WERI-Rb-1 (cell line): ENCODE results near the gene EID2.

ENCODE experiments used
- DNase-seq: peaks from one replicate; pipeline ENCODE4 v3.0.0-alpha.2; 2020
- H3K27ac ChIP-seq: fragments of 250-450 bp; sonication (Bioruptor Pico); 2 replicates; pipeline ENCODE4 v1.5.1; 2020; ENCODE audit warnings: mild to moderate bottlenecking, moderate library complexity
- H3K27me3 ChIP-seq: fragments of 250-450 bp; sonication (Bioruptor Pico); 2 replicates; pipeline ENCODE4 v1.5.1; 2021; ENCODE audit warnings: mild to moderate bottlenecking, low read depth, moderate library complexity; ENCODE audit not compliant: insufficient read depth, severe bottlenecking
- H3K36me3 ChIP-seq: fragments of 250-450 bp; sonication (Bioruptor Pico); 2 replicates; pipeline ENCODE4 v1.5.1; 2020; ENCODE audit warnings: mild to moderate bottlenecking, moderate library complexity
- H3K4me3 ChIP-seq: 2 replicates; pipeline ENCODE4 v1.5.1; 2011; ENCODE audit warnings: low read depth, mild to moderate bottlenecking, control low read depth, low read length
- H3K9me3 ChIP-seq: fragments of 250-450 bp; sonication (Bioruptor Pico); 2 replicates; pipeline ENCODE4 v1.5.1; 2021; ENCODE audit warnings: mild to moderate bottlenecking, moderate library complexity; ENCODE audit not compliant: severe bottlenecking
- TF ChIP-seq, protein P1 (sequence below): IDR thresholded peaks from 2 replicates; pipeline ENCODE4 v1.5.1; 2011; ENCODE audit warnings: low read depth, mild to moderate bottlenecking, control low read depth, inconsistent platforms, low read length

EID2 gene

DNA sequence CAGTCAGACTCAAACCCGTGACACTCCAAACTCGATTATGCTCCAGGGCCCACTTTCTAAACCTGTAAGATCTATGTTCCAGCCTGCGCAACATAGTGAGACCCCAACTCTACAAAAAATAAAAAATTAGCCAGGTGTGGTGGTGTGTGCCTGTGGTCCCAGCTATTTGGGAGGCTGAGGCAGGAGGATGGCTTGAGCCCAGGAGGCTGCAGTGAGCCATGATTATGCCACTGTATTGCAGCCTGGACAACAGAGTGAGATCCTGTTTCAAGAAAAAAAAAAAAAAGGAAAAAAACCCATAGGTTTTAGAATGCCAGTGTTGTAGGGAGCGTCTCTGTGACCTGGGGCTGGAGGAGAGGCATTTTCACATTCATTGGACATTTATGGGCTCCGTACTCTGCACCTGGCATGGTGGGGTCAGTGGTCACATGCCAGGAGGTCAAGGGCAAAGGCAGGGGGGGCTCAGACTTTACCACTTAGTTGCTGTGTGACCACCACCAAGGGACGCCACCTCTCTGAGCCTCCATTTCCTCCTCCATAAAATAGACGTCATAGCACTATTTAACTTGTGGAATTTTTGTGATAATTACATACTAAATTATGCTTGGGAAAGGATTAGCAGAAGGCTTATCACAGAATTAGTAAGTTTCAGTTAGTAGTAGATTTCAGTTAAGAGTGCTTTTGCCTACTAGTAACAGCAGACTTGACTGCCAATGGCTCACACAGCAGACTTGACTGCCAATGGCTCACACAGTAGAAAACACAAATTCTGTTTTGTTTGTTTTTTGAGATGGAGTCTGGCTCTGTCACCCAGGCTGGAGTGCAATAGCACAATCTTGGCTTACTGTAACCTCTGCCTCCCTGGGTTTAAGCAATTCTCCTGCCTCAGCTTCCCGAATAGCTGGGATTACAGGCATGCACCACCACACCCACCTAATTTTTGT, 19.1 kb downstream of the EID2 start:
- no peak overlapping the region for H3K27ac ChIP-seq
- no peak for DNase-seq
- H3K4me3 ChIP-seq, result no peak overlapping the region
- H3K9me3 ChIP-seq, result no peaks in the 10 kb centered on the region
- no peaks in the 10 kb centered on the region for H3K27me3 ChIP-seq
- TF ChIP-seq, protein P1, sequence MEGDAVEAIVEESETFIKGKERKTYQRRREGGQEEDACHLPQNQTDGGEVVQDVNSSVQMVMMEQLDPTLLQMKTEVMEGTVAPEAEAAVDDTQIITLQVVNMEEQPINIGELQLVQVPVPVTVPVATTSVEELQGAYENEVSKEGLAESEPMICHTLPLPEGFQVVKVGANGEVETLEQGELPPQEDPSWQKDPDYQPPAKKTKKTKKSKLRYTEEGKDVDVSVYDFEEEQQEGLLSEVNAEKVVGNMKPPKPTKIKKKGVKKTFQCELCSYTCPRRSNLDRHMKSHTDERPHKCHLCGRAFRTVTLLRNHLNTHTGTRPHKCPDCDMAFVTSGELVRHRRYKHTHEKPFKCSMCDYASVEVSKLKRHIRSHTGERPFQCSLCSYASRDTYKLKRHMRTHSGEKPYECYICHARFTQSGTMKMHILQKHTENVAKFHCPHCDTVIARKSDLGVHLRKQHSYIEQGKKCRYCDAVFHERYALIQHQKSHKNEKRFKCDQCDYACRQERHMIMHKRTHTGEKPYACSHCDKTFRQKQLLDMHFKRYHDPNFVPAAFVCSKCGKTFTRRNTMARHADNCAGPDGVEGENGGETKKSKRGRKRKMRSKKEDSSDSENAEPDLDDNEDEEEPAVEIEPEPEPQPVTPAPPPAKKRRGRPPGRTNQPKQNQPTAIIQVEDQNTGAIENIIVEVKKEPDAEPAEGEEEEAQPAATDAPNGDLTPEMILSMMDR, result no peak
- no peaks in the 10 kb centered on the region for H3K36me3 ChIP-seq

DNA sequence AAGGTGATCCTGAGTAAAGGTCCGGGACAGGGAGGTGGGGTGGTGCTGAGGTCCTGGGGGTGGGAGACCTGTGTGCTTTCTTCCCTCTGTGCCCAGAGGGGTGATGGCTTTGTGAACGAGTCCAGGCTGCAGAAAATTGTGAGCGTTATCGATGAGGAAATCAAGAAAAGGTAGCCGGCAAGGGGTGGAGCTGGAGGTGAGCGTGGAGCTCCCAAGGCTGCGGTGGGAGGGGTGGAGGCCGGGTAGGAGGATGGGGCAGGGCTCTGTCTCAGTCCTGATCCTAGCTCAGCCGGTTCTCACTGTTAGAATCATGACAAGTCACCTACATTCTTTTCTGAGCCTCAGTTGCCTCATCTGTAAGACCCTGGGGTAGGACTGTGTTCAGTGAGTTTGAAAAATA, 21.0 kb downstream of the EID2 start:
- Histone ChIP-seq H3K27ac (no peak overlapping the region), H3K4me3 (no peak overlapping the region)
- TF ChIP-seq, protein P1, result no peak

DNA sequence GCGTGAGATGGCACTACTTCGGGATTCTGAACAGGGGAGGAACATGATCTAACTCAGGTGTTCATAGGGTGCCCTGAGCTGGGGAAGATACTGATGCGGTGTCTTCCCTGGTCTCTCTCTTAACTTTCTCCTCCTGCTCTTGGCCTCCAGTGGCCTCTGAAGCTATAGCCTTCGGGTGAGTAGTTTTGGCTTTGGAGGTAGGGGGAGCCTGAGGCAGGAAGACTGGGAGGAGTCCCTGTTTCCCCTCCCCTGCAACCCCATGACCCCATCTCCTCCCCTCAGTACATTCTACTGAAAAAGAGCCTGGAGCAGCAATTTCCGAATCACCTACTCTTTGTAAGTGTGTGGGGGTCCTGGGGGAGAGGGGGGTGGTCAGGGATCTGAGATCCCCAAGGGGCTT, 21.5 kb downstream of the EID2 start:
- no peak for DNase-seq
- Histone ChIP-seq H3K27me3 (no peaks in the 10 kb centered on the region), H3K4me3 (no peak overlapping the region), H3K27ac (no peak overlapping the region), H3K9me3 (no peaks in the 10 kb centered on the region), H3K36me3 (no peaks in the 10 kb centered on the region)
- TF ChIP-seq, protein P1, result no peak

More for the DNA sequence above, 21.0 kb downstream of the EID2 start:
- no peaks in the 10 kb centered on the region for H3K27me3 ChIP-seq
- H3K36me3 ChIP-seq, result no peaks in the 10 kb centered on the region
- H3K9me3 ChIP-seq, result no peaks in the 10 kb centered on the region
- DNase-seq, result no peak

DNA sequence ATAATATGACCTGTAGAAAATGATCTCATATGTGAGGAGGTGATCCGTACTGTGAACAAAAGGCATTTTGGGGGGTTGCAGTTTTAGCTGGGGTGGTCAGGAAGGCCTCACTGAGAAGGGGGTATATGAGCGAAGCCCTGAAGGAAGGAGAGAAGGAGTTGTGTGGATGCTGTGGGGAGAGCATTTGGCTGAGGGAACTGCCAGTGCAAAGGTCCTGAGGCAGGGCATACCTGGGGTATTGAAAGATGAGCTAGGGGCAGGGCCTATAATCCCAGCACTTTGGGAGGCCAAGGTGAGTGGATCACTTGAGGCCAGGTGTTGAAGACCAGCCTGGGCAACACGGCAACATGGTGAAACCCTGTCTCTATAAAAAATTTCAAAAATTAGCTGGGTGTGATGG, 22.5 kb downstream of the EID2 start:
- TF ChIP-seq, protein P1, result no peak
- Histone ChIP-seq H3K9me3 (no peaks in the 10 kb centered on the region), H3K4me3 (no peak overlapping the region), H3K27ac (no peak overlapping the region), H3K36me3 (no peaks in the 10 kb centered on the region), H3K27me3 (no peaks in the 10 kb centered on the region)
- DNase-seq, result no peak

DNA sequence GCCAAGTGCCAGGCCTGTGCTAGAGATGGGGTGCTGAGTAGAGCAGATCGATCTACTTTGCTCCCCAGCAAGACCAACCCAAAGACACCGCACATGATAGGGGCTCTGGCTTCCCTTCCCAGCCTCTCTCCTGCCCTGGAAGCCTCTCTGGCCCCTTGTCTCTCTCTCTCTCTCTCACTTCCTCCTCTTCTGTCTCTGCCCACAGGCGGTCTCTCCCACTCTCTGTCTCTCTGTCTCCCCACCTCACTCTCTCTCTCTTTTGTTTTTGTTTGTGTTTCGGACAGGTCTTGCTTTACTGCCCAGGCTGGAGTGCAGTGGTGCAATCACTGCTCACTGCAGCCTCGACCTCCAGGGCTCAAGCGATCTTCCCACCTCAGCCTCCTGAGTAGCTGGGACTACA, 23.7 kb downstream of the EID2 start:
- Histone ChIP-seq H3K9me3 (no peaks in the 10 kb centered on the region), H3K27ac (no peak overlapping the region), H3K27me3 (no peaks in the 10 kb centered on the region), H3K4me3 (no peak overlapping the region), H3K36me3 (no peaks in the 10 kb centered on the region)
- DNase-seq, result no peak
- TF ChIP-seq, protein P1, result no peak
